Activated naive CD8-positive, alpha-beta T cell (primary cell): ENCODE results near the gene HCK.
A peak's percentile ranks its signal among the peaks of the same experiment; 100 is the strongest.

Experiments
- H3K27ac Mint-ChIP-seq: one replicate; pipeline ENCODE4 v1.8.0; 2021; ENCODE audit warnings: mixed read lengths
- H3K27me3 Mint-ChIP-seq: one replicate; pipeline ENCODE4 v1.8.0; 2021; ENCODE audit warnings: mixed read lengths
- H3K36me3 Mint-ChIP-seq: one replicate; pipeline ENCODE4 v1.8.0; 2021; ENCODE audit warnings: mixed read lengths
- H3K4me1 Mint-ChIP-seq: one replicate; pipeline ENCODE4 v1.8.0; 2021; ENCODE audit warnings: low read depth, mixed read lengths
- H3K4me3 Mint-ChIP-seq: one replicate; pipeline ENCODE4 v1.8.0; 2021; ENCODE audit warnings: mild to moderate bottlenecking, mixed read lengths
- H3K9me3 Mint-ChIP-seq: one replicate; pipeline ENCODE4 v1.8.0; 2021; ENCODE audit warnings: low read depth, mixed read lengths

Gene HCK

GRCh38 chr20:32134026-32134425 lies 82.0 kb downstream of the HCK start:
- no peak overlapping the region for H3K4me3 Mint-ChIP-seq
- no peaks in the 10 kb centered on the region for H3K9me3 Mint-ChIP-seq
- peaks cover 15% of the 10 kb centered on the region for H3K36me3 Mint-ChIP-seq
- H3K27me3 Mint-ChIP-seq, result no peaks in the 10 kb centered on the region
- no peak overlapping the region for H3K27ac Mint-ChIP-seq
- peaks cover 19% of the 10 kb centered on the region for H3K4me1 Mint-ChIP-seq

GRCh38 chr20:32135983-32136515 lies 84.0 kb downstream of the HCK start:
- Mint-ChIP-seq H3K9me3 (no peaks in the 10 kb centered on the region), H3K27me3 (no peaks in the 10 kb centered on the region), H3K27ac (no peak overlapping the region), H3K36me3 (peaks cover 21% of the 10 kb centered on the region), H3K4me1 (peaks cover 11% of the 10 kb centered on the region), H3K4me3 (no peak overlapping the region)

GRCh38 chr20:32138921-32139320 lies 86.9 kb downstream of the HCK start:
- Mint-ChIP-seq H3K9me3 (no peaks in the 10 kb centered on the region), H3K4me3 (no peak overlapping the region), H3K36me3 (peaks cover 19% of the 10 kb centered on the region), H3K27ac (no peak overlapping the region), H3K27me3 (no peaks in the 10 kb centered on the region), H3K4me1 (peaks cover 2% of the 10 kb centered on the region)

GRCh38 chr20:32139947-32140346 lies 87.9 kb downstream of the HCK start:
- Mint-ChIP-seq H3K27ac (peak overlapping the region; percentile 3), H3K36me3 (peaks cover 22% of the 10 kb centered on the region)

GRCh38 chr20:32140603-32141002 lies 88.6 kb downstream of the HCK start:
- Mint-ChIP-seq H3K27ac (no peak overlapping the region), H3K4me3 (no peak overlapping the region), H3K4me1 (peaks cover 2% of the 10 kb centered on the region), H3K36me3 (peaks cover 22% of the 10 kb centered on the region), H3K9me3 (no peaks in the 10 kb centered on the region), H3K27me3 (no peaks in the 10 kb centered on the region)

More at GRCh38 chr20:32139947-32140346, 87.9 kb downstream of the HCK start:
- no peak overlapping the region for H3K4me3 Mint-ChIP-seq
- peaks cover 2% of the 10 kb centered on the region for H3K4me1 Mint-ChIP-seq
- no peaks in the 10 kb centered on the region for H3K27me3 Mint-ChIP-seq
- no peaks in the 10 kb centered on the region for H3K9me3 Mint-ChIP-seq

- Mint-ChIP-seq H3K36me3 (peaks cover 25% of the 10 kb centered on the region), H3K4me3 (no peak overlapping the region), H3K27me3 (no peaks in the 10 kb centered on the region), H3K9me3 (no peaks in the 10 kb centered on the region), H3K4me1 (peaks cover 2% of the 10 kb centered on the region), H3K27ac (no peak overlapping the region)
These were observed 89.5 kb downstream of the HCK start for GRCh38 chr20:32141465-32141980.

- Mint-ChIP-seq H3K27ac (no peak overlapping the region), H3K27me3 (no peaks in the 10 kb centered on the region), H3K4me3 (no peak overlapping the region), H3K36me3 (peaks cover 23% of the 10 kb centered on the region), H3K9me3 (no peaks in the 10 kb centered on the region), H3K4me1 (peaks cover 2% of the 10 kb centered on the region)
These were observed 90.0 kb downstream of the HCK start for GRCh38 chr20:32142088-32142487.

GRCh38 chr20:32142991-32143390 lies 90.9 kb downstream of the HCK start:
- Mint-ChIP-seq H3K27me3 (no peaks in the 10 kb centered on the region), H3K27ac (no peak overlapping the region), H3K9me3 (no peaks in the 10 kb centered on the region)

GRCh38 chr20:32144898-32145662 lies 93.0 kb downstream of the HCK start:
- no peak overlapping the region for H3K4me3 Mint-ChIP-seq
- H3K4me1 Mint-ChIP-seq, result no peaks in the 10 kb centered on the region
- no peak overlapping the region for H3K27ac Mint-ChIP-seq
- H3K27me3 Mint-ChIP-seq, result no peaks in the 10 kb centered on the region
- H3K36me3 Mint-ChIP-seq, result peaks cover 8% of the 10 kb centered on the region
- no peaks in the 10 kb centered on the region for H3K9me3 Mint-ChIP-seq

More at GRCh38 chr20:32142991-32143390, 90.9 kb downstream of the HCK start:
- Mint-ChIP-seq H3K4me3 (no peak overlapping the region), H3K36me3 (peaks cover 17% of the 10 kb centered on the region), H3K4me1 (peaks cover 2% of the 10 kb centered on the region)

- Mint-ChIP-seq H3K4me1 (no peaks in the 10 kb centered on the region), H3K27me3 (no peaks in the 10 kb centered on the region), H3K9me3 (no peaks in the 10 kb centered on the region), H3K36me3 (peaks cover 5% of the 10 kb centered on the region), H3K27ac (no peak overlapping the region), H3K4me3 (no peak overlapping the region)
These were observed 97.6 kb downstream of the HCK start for GRCh38 chr20:32149566-32150170.

GRCh38 chr20:32150291-32150848 lies 98.3 kb downstream of the HCK start:
- H3K4me3 Mint-ChIP-seq, result no peak overlapping the region
- no peak overlapping the region for H3K27ac Mint-ChIP-seq
- no peaks in the 10 kb centered on the region for H3K9me3 Mint-ChIP-seq
- peaks cover 5% of the 10 kb centered on the region for H3K36me3 Mint-ChIP-seq
- no peaks in the 10 kb centered on the region for H3K27me3 Mint-ChIP-seq
- H3K4me1 Mint-ChIP-seq, result peaks cover 2% of the 10 kb centered on the region
